Measurements from ENCODE around the gene CCDC174. TPM values are rescaled to one million over a fixed set of nuclear protein-coding genes. Genes with fewer than 3 reads are reported as not detected.
"Not testable (repeated sequence)": the region's sequence is repeated elsewhere in the genome, so short reads cannot be mapped to it uniquely, and the experiment has no call there.

CCDC174 gene
- total and polyA plus RNA-seq, 7 donors, result 10.8 to 21.3 (median 13.3) TPM

DNA sequence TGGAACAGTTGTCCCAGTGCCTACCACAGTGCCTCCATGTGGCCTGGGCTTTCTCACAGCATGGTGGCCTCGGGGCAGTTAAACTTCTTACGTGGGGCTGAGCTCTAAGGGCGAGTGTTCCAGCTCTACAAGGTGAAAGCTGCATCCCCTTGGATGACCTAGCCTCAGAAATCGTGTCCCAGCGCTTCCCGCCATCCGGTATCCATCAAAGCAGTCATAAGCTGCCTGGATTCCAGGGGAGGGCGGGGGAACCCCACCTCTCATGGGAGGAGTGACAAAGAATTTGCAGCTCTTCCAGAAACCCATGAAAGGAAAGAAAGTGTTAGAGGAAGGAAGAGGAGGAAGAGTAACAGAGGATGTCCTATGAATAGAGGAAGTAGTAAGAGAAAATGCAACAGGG, 45.8 kb upstream of the CCDC174 start:
- Histone ChIP-seq H3K9me3 (no peaks in the 10 kb centered on the region), H3K36me3 (no peaks in the 10 kb centered on the region), H3K4me1 (peaks cover 0 to 9% (median 8%) of the 10 kb centered on the region in 4 donors), H3K27me3 (peaks cover 11 to 44% (median 28%) of the 10 kb centered on the region in 3 donors), H3K4me3 (no peak overlapping the region), H3K27ac (no peak overlapping the region)
- intact Hi-C loops (cut with DNase I), result no loop called here
- 61 to 67% methylated on average over 8 of the region's 8 CpGs for WGBS, 2 donors
- no peak for DNase-seq
- no peak for TF ChIP-seq POLR2A (IDR thresholded peaks at IDR 0.05)
- TF ChIP-seq POLR2AphosphoS5 (IDR thresholded peaks at IDR 0.05), result no peak
- TF ChIP-seq EP300 (IDR thresholded peaks at IDR 0.05), result no peak
- TF ChIP-seq, protein P1, sequence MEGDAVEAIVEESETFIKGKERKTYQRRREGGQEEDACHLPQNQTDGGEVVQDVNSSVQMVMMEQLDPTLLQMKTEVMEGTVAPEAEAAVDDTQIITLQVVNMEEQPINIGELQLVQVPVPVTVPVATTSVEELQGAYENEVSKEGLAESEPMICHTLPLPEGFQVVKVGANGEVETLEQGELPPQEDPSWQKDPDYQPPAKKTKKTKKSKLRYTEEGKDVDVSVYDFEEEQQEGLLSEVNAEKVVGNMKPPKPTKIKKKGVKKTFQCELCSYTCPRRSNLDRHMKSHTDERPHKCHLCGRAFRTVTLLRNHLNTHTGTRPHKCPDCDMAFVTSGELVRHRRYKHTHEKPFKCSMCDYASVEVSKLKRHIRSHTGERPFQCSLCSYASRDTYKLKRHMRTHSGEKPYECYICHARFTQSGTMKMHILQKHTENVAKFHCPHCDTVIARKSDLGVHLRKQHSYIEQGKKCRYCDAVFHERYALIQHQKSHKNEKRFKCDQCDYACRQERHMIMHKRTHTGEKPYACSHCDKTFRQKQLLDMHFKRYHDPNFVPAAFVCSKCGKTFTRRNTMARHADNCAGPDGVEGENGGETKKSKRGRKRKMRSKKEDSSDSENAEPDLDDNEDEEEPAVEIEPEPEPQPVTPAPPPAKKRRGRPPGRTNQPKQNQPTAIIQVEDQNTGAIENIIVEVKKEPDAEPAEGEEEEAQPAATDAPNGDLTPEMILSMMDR (IDR thresholded peaks at IDR 0.05), result no peak

DNA sequence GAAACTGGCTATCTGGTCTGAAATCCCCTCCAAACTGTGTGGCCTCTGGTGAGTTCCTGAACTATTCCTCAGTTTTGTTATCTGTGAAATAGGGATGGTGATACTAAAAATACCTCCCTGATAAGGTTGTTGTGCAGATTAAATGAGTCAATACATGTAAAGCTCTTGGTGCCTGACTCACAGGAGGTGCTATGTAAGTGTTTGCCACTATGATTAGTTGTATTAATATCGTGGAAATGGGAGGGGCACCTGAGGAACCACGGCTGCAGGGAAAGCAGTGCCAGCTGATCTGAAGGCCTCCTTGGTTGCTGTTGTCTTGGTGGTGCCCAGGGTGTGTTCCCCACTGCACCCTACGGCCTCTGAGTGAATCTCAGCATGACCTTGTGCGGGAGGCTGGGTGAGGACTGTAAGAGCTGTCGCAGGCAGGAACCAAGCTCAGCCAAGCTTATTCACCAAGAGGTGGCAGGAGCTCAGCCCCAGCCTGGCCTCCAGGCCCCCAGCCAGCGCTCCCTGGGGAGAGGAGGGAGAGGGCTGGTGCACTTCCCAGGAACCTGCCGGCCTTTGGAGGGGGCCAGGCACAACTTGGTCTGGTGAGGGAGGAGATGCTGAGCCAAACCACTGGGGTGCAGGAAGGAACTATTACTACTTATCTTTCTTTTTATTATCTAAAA, 44.8 kb upstream of the CCDC174 start:
- Histone ChIP-seq H3K27me3 (peaks cover 9 to 39% (median 18%) of the 10 kb centered on the region in 3 donors), H3K27ac (no peak overlapping the region), H3K36me3 (no peaks in the 10 kb centered on the region), H3K4me3 (no peak overlapping the region), H3K9me3 (no peaks in the 10 kb centered on the region), H3K4me1 (peaks cover 0 to 9% (median 8%) of the 10 kb centered on the region in 4 donors)
- WGBS, 2 donors, result 67 to 74% methylated on average over 6 to 7 of the region's 7 CpGs
- intact Hi-C loops (cut with DNase I), result no loop called here
- TF ChIP-seq EP300 (IDR thresholded peaks at IDR 0.05) (no peak), POLR2A (IDR thresholded peaks at IDR 0.05) (no peak), POLR2AphosphoS5 (IDR thresholded peaks at IDR 0.05) (no peak)
- TF ChIP-seq, protein P1 (IDR thresholded peaks at IDR 0.05), result no peak
- no peak for DNase-seq

DNA sequence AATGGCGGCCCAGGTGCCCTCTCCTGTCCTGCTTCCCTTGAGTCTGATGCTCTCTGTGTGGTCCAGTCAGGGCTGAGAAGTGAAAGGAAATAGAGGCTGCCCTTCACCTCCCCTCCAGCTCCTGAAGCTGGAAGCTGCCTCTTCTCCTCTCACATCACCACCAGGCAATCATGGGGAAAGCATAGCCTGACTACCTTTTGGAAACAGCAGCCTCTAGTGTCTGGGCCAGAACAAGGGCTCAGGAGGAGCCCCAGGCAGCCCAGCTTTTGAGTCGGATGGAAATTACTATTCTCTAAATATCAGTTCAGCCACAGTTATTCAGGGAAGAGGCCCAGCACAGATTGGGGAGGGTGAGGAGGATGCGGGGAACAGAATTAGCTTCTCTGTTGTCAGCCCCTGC, 43.3 kb upstream of the CCDC174 start:
- TF ChIP-seq, protein P1 (IDR thresholded peaks at IDR 0.05), result no peak
- no peak for TF ChIP-seq POLR2A (IDR thresholded peaks at IDR 0.05)
- no peak for TF ChIP-seq POLR2AphosphoS5 (IDR thresholded peaks at IDR 0.05)
- TF ChIP-seq EP300 (IDR thresholded peaks at IDR 0.05), result no peak
- H3K4me3 ChIP-seq, result no peak overlapping the region
- no peak overlapping the region for H3K27ac ChIP-seq
- no peaks in the 10 kb centered on the region for H3K4me1 ChIP-seq
- WGBS, 2 donors, result 78 to 82% methylated on average over 3 of the region's 3 CpGs
- no peaks in the 10 kb centered on the region for H3K9me3 ChIP-seq
- intact Hi-C loops (cut with DNase I), result no loop called here
- DNase-seq, result no peak
- H3K27me3 ChIP-seq, result peaks cover 0 to 25% (median 5%) of the 10 kb centered on the region in 3 donors
- no peaks in the 10 kb centered on the region for H3K36me3 ChIP-seq

DNA sequence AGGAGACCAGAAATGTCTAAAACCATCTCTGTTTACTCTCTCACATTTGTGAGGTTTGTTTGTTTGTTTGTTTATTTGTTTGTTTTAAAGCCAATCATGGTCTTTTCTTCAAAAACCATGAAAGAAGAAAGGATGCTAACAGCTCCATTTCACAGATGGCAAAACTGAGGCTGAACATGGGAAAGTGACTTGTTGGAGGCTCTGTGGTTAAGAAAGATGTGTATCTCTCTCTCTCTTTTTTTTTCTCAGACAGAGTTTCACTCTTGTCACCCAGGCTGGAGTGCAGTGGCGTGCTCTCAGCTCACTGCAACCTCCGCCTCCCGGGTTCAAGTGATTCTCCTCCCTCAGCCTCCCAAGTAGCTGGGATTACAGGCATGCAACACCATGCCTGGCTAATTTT, 42.5 kb upstream of the CCDC174 start:
- H3K9me3 ChIP-seq; intact Hi-C loops (cut with DNase I); H3K27ac ChIP-seq; DNase-seq; H3K4me1 ChIP-seq; H3K36me3 ChIP-seq; H3K4me3 ChIP-seq: not testable (repeated sequence)
- WGBS, 2 donors, result 93 to 94% methylated on average over 3 of the region's 3 CpGs
- H3K27me3 ChIP-seq, result peaks cover 0 to 18% (median 0%) of the 10 kb centered on the region in 3 donors

DNA sequence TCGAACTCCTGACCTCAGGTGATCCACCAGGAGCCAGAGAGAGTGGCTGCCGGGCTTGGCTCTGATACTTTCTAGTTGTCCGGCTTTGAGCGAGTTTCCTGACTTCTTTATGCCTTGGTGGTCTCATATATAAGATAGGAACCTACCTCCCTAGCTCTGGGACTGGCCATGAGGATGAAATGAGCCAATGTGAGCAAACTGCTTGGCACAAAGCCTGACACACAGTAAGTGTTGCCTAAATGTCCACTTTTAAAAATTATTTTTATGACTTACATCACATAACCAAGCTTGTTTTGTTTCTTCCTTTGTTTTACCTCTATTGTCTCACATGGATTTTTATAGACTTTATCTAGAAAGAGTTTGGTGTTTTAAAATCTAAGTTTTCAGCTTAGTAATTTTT, 42.1 kb upstream of the CCDC174 start:
- intact Hi-C loops (cut with DNase I), result no loop called here
- no peaks in the 10 kb centered on the region for H3K9me3 ChIP-seq
- H3K27ac ChIP-seq, result no peak overlapping the region
- H3K4me1 ChIP-seq, result no peaks in the 10 kb centered on the region
- H3K27me3 ChIP-seq, result peaks cover 0 to 17% (median 0%) of the 10 kb centered on the region in 3 donors
- DNase-seq, result no peak
- 83 to 86% methylated on average over 4 of the region's 4 CpGs for WGBS, 2 donors
- no peak overlapping the region for H3K4me3 ChIP-seq
- H3K36me3 ChIP-seq, result no peaks in the 10 kb centered on the region
- TF ChIP-seq POLR2AphosphoS5 (IDR thresholded peaks at IDR 0.05) (no peak), POLR2A (IDR thresholded peaks at IDR 0.05) (no peak), EP300 (IDR thresholded peaks at IDR 0.05) (no peak)
- TF ChIP-seq, protein P1 (IDR thresholded peaks at IDR 0.05), result no peak
